IPS-11a (cell line): Measurements from ENCODE around the gene SPATA13.
"Not testable (repeated sequence)": the region's sequence is repeated elsewhere in the genome, so short reads cannot be mapped to it uniquely, and the experiment has no call there.

Experiments
- H3K4me3 ChIP-seq: one replicate; pipeline ENCODE4 v1.5.1; 2013; ENCODE audit warnings: low read depth, low read length, control low read depth

SPATA13 gene

GRCh38 chr13:24160458-24161009, at the start of gene SPATA13:
Gene SPATA13 (plus strand): TSS chr13:24160720. CDS start chr13:24222930, 62,210 bp downstream.
- H3K4me3 ChIP-seq, result peak within 1 kb of the TSS; percentile 78

- no peak overlapping the region for H3K4me3 ChIP-seq
Observed at GRCh38 chr13:24112791-24113190, 47.7 kb upstream of the SPATA13 start.

- H3K4me3 ChIP-seq, result no peak overlapping the region
Observed at GRCh38 chr13:24115671-24116070, 44.8 kb upstream of the SPATA13 start.

- H3K4me3 ChIP-seq, result no peak overlapping the region
Observed at GRCh38 chr13:24116131-24116530, 44.4 kb upstream of the SPATA13 start.

GRCh38 chr13:24118576-24118975, 41.9 kb upstream of the SPATA13 start:
- no peak overlapping the region for H3K4me3 ChIP-seq

GRCh38 chr13:24119626-24120508, 40.7 kb upstream of the SPATA13 start:
- no peak overlapping the region for H3K4me3 ChIP-seq

GRCh38 chr13:24122045-24122444, 38.5 kb upstream of the SPATA13 start:
- not testable (repeated sequence) for H3K4me3 ChIP-seq

GRCh38 chr13:24122569-24122968, 38.0 kb upstream of the SPATA13 start:
- no peak overlapping the region for H3K4me3 ChIP-seq

- H3K4me3 ChIP-seq, result no peak overlapping the region
Observed at GRCh38 chr13:24123761-24124160, 36.8 kb upstream of the SPATA13 start.

GRCh38 chr13:24124789-24125476, 35.6 kb upstream of the SPATA13 start:
- no peak overlapping the region for H3K4me3 ChIP-seq

GRCh38 chr13:24127116-24127631, 33.3 kb upstream of the SPATA13 start:
- no peak overlapping the region for H3K4me3 ChIP-seq

GRCh38 chr13:24128112-24128511, 32.4 kb upstream of the SPATA13 start:
- no peak overlapping the region for H3K4me3 ChIP-seq

GRCh38 chr13:24128962-24129361, 31.6 kb upstream of the SPATA13 start:
- H3K4me3 ChIP-seq, result no peak overlapping the region

- H3K4me3 ChIP-seq, result no peak overlapping the region
Observed at GRCh38 chr13:24129914-24130774, 30.4 kb upstream of the SPATA13 start.

- no peak overlapping the region for H3K4me3 ChIP-seq
Observed at GRCh38 chr13:24131749-24132148, 28.8 kb upstream of the SPATA13 start.

GRCh38 chr13:24133021-24133795, 27.3 kb upstream of the SPATA13 start:
- no peak overlapping the region for H3K4me3 ChIP-seq

GRCh38 chr13:24134231-24134630, 26.3 kb upstream of the SPATA13 start:
- H3K4me3 ChIP-seq, result no peak overlapping the region

- H3K4me3 ChIP-seq, result no peak overlapping the region
Observed at GRCh38 chr13:24134757-24135156, 25.8 kb upstream of the SPATA13 start.

- no peak overlapping the region for H3K4me3 ChIP-seq
Observed at GRCh38 chr13:24135674-24136300, 24.7 kb upstream of the SPATA13 start.
